ENCODE measurements around the gene MGMT. TPM values are rescaled to one million over a fixed set of nuclear protein-coding genes. Genes with fewer than 3 reads are reported as not detected.
A peak's percentile ranks its signal among the peaks of the same experiment; 100 is the strongest.
"Not testable (repeated sequence)": the region's sequence is repeated elsewhere in the genome, so short reads cannot be mapped to it uniquely, and the experiment has no call there.

Gene MGMT
- total RNA-seq (2014; rRNA removed; shearing (Covaris generic)): 11.5 and 13.0 TPM in 2 replicates
- 12.1 and 16.5 TPM in 2 replicates for polyA plus RNA-seq (2014; cell fraction: nucleus; rRNA removed)

- DNase-seq (ENCODE audit: extremely low read depth, low read depth): peak; percentile 85
Observed at GRCh38 chr10:129466703-129467358, at the start of gene MGMT. Gene MGMT, plus strand, starts transcription at chr10:129467241.

GRCh38 chr10:129417870-129418269, 49.2 kb upstream of the MGMT start:
- DNase-seq (ENCODE audit: extremely low read depth, low read depth): no peak

- no peak for DNase-seq (ENCODE audit: extremely low read depth, low read depth)
Observed at GRCh38 chr10:129418496-129419225, 48.4 kb upstream of the MGMT start.

- no peak for DNase-seq (ENCODE audit: extremely low read depth, low read depth)
Observed at GRCh38 chr10:129419397-129419796, 47.6 kb upstream of the MGMT start.

GRCh38 chr10:129421399-129422010, 45.5 kb upstream of the MGMT start:
- DNase-seq (ENCODE audit: extremely low read depth, low read depth): no peak

GRCh38 chr10:129424978-129425377, 42.1 kb upstream of the MGMT start:
- DNase-seq (ENCODE audit: extremely low read depth, low read depth): no peak

- no peak for DNase-seq (ENCODE audit: extremely low read depth, low read depth)
Observed at GRCh38 chr10:129426606-129427005, 40.4 kb upstream of the MGMT start.

GRCh38 chr10:129433266-129433665, 33.8 kb upstream of the MGMT start:
- no peak for DNase-seq (ENCODE audit: extremely low read depth, low read depth)

- DNase-seq (ENCODE audit: extremely low read depth, low read depth): not testable (repeated sequence)
Observed at GRCh38 chr10:129435724-129436123, 31.3 kb upstream of the MGMT start.

- DNase-seq (ENCODE audit: extremely low read depth, low read depth): no peak
Observed at GRCh38 chr10:129438024-129438423, 29.0 kb upstream of the MGMT start.

GRCh38 chr10:129440247-129440646, 26.8 kb upstream of the MGMT start:
- no peak for DNase-seq (ENCODE audit: extremely low read depth, low read depth)

GRCh38 chr10:129440722-129441316, 26.2 kb upstream of the MGMT start:
- DNase-seq (ENCODE audit: extremely low read depth, low read depth): no peak

- no peak for DNase-seq (ENCODE audit: extremely low read depth, low read depth)
Observed at GRCh38 chr10:129441372-129442009, 25.6 kb upstream of the MGMT start.

GRCh38 chr10:129442866-129443265, 24.2 kb upstream of the MGMT start:
- DNase-seq (ENCODE audit: extremely low read depth, low read depth): no peak

GRCh38 chr10:129444359-129444758, 22.7 kb upstream of the MGMT start:
- DNase-seq (ENCODE audit: extremely low read depth, low read depth): no peak

GRCh38 chr10:129445436-129446182, 21.4 kb upstream of the MGMT start:
- no peak for DNase-seq (ENCODE audit: extremely low read depth, low read depth)

GRCh38 chr10:129446183-129446581, 20.9 kb upstream of the MGMT start:
- DNase-seq (ENCODE audit: extremely low read depth, low read depth): no peak

- no peak for DNase-seq (ENCODE audit: extremely low read depth, low read depth)
Observed at GRCh38 chr10:129447486-129447885, 19.6 kb upstream of the MGMT start.

GRCh38 chr10:129448086-129448485, 19.0 kb upstream of the MGMT start:
- no peak for DNase-seq (ENCODE audit: extremely low read depth, low read depth)

GRCh38 chr10:129448539-129448938, 18.5 kb upstream of the MGMT start:
- no peak for DNase-seq (ENCODE audit: extremely low read depth, low read depth)

All from NCI-H460 (cell line).